Raji (cell line): ENCODE data around the gene TOR4A.

Experiments used
- POLR2A ChIP-seq: IDR thresholded peaks from 2 replicates; pipeline ENCODE4 v1.6.1; 2011; ENCODE audit warnings: low read depth, low read length, control low read depth; ENCODE audit not compliant: insufficient read depth

TOR4A gene

DNA sequence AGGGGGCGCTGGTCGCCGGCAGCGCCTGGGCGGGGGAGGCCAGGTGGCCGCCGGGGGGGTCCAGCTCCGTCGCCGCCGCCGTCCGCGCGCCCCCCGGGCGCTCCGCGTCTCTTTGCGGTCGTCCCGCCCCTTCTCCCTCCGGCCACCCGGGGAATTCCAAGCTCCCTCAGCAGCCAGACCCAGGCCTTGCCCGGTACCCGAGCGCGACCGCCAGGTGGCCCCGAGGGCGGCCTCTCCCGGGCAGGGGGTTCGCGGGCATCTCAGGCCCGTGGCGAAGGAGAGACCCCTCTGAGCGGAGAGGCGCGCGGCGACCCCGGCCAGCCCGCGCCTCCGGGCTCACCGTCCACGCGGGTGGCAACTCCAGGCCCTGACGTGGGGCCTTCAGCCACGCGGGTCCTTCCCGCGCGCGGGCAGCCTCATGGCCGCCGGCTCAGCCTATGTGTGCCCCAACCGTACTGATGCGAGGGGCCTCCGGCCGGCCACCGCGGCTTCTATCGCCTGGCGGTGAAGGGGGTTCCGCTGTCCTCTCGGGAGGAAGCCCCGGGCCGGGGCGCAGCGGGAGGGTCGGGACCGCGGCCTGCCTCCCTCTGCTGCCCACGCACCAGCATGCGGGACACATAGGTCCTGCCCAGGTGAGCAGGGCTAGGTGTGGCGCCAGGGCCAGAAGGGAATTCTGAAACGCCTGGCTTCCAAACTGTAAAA is 25.1 kb downstream of the TOR4A start:
- no peak for TF ChIP-seq POLR2A

DNA sequence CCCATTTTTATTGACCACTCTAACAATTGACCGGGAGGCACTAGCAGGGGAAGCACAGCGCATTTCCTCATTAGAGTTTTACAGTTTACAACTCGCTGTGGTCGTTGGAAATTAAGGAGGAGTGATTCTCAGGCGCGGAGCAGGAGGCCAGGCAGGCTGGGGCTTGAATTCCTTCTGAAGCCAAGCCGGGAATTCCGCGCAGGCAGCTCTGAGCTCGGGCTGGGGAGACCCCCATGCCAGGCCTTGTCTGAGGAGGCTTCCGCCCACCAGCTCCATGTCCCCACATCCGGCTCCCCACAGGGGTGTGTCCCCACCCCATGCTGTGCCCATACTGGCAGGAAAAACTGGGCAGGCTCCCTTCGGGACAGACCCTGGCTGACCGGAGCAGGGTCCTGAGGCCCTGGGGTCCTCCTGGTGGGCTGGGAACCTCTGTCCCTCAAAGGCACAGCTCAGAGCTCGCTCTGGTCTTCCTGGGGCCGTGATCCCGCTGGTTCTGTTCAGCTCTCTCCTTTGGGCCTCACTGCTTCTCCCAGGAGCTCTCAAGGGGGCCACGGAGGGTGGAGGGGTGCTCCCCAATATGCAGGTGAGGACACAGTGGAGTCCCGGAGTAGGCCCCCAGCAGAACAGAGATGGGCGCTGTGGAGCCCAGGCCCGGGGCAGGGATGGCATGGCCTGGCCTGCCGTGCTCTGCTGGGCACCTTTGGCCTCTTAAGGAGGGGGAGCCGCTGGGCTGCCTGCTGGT is 25.8 kb downstream of the TOR4A start:
- no peak for TF ChIP-seq POLR2A

DNA sequence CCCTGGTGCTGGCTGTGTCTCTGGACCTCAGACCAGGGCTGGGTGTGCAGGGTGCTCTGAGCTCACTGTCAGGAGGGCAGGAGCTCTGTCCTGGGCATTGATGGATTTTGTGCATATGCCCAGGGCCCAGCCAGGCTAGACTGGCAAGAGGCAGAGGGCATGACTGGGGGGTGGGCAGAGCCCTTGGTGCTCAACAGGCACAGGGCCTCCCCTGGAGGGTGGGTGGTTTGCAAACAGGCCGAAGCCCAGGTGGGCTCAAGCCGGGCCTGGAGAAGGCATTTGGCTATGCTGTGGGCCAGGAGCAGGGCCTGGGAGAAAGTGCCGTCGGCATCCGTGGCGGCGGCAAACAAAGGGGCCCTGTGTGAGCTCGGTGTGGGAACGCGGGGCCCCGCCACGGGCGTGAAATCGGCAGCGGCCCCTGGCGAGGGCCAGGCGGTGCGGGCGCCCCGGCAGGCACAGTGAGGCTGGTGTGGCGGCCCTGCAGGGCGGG is 26.4 kb downstream of the TOR4A start:
- TF ChIP-seq POLR2A = no peak

- no peak for TF ChIP-seq POLR2A
These were observed 27.0 kb downstream of the TOR4A start for GRCh38 chr9:137304383-137305059.

DNA sequence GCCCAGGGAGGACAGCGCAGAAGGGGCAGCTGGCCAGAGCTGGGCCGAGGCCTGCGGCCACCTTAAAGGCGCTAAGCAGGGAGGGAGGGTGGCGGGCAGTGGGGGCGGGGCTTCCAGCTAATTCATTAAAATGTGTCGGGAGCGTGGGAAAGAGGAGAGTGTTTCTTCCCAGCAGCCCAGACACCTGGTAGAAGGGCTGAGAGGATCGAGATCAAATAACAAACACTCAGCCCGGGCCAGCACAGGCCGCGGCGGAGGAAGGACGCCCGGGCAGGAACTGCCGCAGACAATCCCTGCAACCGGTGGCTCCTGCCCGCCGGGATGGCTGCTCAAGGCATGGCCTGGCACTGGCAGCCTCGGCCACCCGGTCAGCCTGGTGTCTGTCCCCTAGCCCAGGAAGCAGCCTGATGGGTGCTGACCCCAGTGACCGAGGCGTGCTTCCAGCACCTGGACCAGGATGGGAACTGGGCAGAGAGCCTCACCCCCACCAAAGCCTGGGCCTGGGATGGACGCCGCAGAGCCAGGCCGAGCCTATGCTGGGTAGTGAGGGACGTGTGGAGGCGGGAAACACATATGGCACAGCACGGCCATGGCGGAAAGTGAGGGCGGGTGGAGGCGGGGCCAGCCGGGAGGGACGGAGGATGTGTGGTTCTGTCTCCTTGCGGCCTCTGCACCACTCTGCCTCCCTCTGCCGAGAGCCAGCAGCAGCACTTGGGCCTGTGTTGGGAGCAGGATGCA is 27.7 kb downstream of the TOR4A start:
- no peak for TF ChIP-seq POLR2A

DNA sequence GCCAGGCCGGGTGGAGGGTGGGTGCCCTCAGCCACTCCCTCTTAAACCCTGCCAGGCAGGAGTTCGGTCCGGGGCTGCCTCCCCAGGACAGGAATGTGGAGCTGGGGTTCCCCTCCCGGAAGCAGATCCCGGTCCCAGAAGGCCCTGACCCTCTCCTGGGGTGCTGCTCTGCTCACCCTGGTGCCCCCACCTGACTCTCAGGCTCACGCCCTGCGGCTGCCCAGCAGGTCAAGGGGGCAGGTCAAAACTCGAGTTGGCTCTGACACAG is 28.2 kb downstream of the TOR4A start:
- no peak for TF ChIP-seq POLR2A

DNA sequence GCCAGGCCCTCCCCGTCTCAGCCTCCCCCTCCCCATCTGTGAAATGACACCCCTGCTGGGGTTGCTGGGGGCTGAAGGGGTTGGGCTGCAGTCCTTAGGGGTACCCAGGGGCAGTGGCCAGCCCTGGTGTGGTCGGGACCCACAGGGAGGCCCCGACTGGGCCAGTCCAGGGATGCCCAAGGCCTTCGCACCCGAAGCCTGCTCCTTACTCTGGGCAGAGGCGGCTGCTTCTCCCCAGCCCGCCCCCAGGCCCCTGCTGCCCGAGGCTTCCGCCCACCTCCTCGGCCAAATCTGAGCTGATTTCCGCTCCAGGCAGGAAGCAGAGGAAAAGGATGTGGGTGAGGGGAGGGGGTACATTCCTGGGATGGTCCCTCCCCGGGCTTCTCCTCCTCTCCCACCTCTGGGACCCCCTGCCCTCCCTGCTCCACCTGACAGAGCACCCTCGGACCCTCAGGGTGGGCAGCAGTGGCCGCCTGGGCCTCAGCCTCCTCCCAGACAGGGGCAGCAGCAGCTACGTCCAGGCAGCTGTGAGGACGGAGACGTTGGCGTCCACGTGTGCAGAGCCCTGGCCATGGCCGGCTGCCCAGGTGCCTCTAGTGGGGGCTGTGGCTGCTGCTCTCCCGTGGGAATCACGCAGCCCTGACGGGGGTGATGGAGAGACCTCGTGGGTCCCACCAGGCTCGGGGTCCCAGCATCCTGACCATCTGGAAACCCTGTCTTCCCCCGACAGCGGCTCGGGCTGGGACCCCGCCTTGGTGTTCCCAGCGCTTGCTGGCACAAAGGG is 28.7 kb downstream of the TOR4A start:
- TF ChIP-seq POLR2A = no peak

DNA sequence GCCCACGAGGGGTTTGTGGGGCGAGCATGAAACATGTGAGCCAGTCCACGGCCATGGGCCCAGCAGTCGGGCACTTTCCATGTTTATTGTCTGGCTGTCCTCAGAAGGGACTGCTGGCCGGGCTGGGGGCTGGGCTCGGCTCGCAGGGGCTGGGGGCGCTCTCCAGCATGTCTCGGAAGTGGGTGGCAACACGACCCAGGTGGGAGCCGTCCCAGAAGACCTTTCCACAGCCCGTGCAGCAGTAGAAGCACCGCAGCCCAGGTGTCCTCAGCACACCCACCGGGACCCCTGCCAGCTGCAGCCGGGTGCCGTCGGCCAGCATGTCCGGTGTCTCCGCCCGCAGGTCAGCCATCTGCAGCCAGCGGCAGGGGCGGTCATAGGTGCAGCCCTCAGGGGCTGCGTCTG is 29.3 kb downstream of the TOR4A start:
- TF ChIP-seq POLR2A = no peak

DNA sequence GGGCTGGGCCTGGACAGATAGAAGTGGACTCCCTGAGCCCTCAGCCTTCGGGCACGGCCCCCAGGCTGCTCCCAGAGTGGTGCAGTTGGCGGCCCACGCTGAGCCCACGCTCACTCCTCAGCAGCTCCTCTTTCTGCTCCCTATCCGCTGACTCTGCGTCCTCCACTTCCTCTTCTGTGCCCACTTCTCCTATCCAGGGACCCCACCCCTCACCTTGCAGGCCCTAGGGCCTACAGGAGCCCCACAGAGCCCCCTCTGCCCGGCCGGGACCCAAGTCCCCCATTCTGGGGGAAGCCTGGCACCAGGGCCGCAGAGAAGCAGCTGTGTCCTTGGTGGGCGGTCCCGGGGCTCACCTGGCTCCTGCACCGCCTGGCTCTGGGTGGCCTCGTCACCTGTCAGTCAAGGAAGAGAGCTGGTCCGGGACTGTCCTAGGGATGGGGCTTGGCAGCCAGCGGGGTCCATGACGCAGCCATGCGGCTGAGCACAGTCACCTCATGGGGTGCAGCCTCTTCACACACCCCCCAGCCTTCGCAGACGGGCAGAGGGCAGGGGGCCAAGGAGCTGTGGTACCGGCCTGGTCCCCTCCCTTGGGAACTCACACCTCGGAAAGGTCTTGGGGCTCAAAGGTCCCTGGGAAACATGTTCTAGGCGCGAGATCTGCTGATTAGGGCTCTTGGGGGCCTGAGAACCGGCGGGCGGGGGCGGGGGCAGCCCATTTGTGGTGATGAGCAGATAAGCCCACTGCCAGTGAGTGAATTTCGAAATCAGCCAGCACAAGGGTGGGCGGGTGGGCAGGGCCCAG is 29.9 kb downstream of the TOR4A start:
- TF ChIP-seq POLR2A = no peak

GRCh38 chr9:137308057-137308619 is 30.6 kb downstream of the TOR4A start:
- TF ChIP-seq POLR2A = no peak

DNA sequence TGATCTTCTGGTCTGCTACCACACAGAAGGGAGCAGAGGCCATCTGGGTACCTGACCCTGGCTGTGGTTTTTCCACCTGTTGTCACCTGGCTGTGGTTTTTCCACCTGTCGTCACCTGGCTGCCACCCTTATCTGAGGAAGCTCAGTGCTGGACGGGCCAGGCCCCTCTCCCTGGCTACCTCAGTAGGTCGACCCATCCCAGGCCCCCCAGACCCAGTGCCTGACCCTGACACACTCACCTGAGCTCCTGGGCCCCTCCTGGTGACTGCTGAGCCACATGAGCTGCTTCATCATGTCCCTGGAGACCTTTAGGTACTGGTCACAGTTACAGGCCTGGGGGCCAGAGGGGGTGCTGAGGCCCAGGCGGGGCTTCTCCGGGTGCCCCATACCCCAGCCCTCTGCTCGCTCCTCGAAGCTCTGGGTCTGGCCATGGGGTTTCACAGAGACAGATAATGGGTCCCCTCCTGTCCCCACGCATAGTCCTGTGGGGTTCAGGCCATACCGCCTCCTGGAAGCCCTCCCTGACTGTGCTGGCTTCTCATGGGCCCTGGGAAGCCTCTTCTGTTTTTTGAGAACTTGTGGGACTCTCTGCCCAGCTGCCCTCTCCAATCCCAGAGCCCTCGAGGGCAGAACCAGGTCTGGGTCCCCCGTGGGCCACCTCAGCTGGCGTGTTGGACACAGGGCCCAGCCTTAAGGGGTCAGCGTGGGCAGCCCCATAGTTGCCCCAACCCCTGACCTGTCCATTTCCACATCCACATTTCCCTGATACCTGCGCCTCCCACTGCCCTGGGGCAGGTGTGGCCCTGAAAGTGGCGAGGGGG is 32.1 kb downstream of the TOR4A start:
- no peak for TF ChIP-seq POLR2A

GRCh38 chr9:137310189-137311052 is 32.9 kb downstream of the TOR4A start:
- TF ChIP-seq POLR2A = no peak
